GM12872 (cell line): Measurements from ENCODE around the gene NCAM1.

Source experiments
- CTCF ChIP-seq: IDR thresholded peaks from 3 replicates; pipeline ENCODE4 v1.5.1; 2011; ENCODE audit warnings: low read depth, mild to moderate bottlenecking, low read length, moderate library complexity; ENCODE audit not compliant: insufficient read depth

The NCAM1 gene

GRCh38 chr11:113167599-113167998 is 206.4 kb downstream of the NCAM1 start:
- TF ChIP-seq CTCF: no peak

GRCh38 chr11:113168354-113169342 is 207.4 kb downstream of the NCAM1 start:
- no peak for TF ChIP-seq CTCF

- no peak for TF ChIP-seq CTCF
Observed at GRCh38 chr11:113172382-113172951, 211.2 kb downstream of the NCAM1 start.

- TF ChIP-seq CTCF: no peak
Observed at GRCh38 chr11:113173126-113173525, 211.9 kb downstream of the NCAM1 start.

GRCh38 chr11:113174882-113175281 is 213.7 kb downstream of the NCAM1 start:
- TF ChIP-seq CTCF: no peak

- no peak for TF ChIP-seq CTCF
Observed at GRCh38 chr11:113176599-113177360, 215.6 kb downstream of the NCAM1 start.

- TF ChIP-seq CTCF: no peak
Observed at GRCh38 chr11:113177671-113178070, 216.5 kb downstream of the NCAM1 start.
